ENCODE measurements around the gene POLRMT.
A peak's percentile ranks its signal among the peaks of the same experiment; 100 is the strongest.

The POLRMT gene

GRCh38 chr19:662962-663681 lies 29.8 kb upstream of the POLRMT start, which contains the start of gene RNF126:
RNF126 (minus strand) TSS chr19:663214; CDS start chr19:663121, 93 bp downstream.
- peak; percentile 96 for DNase-seq (ENCODE audit: low spot score)

DNA sequence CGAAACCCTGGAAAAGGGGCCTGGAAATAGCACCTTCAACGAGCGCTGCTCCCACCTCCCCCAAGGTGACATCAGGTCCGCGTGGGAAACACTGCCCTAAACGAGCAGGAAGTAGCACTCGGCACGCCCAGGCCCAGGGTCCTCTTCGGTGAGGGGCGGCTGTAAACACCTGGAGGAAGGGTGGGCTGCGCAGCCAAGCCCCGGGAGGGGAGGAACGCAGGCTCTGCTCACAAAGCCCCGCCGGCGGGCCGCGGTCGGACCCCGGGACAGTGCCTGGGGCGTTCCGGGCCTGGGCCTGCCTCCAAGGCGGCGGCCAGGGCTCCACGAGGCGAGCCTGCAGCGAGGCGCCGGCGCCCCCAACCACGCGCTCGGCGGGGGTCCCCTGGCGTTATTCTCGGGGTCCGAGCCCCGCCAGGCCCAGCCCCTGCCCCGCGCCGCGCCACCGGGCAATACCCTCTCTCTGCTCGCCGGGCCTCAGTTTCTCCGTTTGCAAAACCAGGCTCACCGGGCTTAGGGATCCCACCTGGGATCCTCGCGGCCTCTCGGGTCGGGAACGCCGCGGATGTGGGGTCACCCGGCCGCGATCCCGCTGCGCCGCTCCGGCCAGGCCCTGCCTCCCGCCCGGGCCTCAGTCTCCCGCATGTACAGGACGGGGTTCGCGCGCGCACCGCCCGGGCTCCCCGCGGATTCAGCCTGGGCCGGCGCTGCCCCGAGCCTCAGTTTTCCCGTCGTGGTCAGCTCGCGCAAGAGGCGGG lies 29.0 kb upstream of the POLRMT start:
- DNase-seq (ENCODE audit: low spot score), result peak; percentile 70

GRCh38 chr19:661427-662196 lies 28.3 kb upstream of the POLRMT start:
- peak; percentile 71 for DNase-seq (ENCODE audit: low spot score)

DNA sequence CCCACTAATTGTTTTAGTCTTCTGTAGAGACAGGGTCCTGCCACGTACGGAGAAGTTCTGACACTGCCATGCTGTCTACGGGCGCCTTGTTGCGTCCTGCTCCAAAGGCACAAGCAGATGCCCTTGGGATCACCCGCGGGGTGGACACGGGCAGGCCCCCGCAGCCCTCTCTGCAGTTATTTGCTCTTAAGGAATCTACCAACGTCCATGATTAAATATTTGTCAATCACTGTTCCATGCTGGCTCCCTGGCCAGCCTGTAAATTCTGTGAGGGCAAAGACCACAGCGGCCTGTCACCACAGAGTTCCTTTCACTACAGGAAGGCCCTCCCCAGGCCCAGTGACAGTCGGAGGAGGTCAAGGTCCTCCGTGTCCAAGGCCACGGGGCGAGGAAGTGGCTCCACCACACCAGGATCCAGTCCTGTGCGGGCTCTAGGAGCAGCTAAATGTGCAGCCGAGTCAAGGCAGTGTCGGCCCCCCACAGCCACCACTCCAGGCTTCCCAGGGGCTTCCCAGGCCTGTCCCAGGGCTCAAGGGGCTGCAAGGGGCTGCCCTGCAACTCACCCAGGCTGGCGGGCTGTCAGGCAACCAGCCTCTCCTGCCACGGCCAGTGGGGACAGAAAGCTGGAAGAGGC lies 27.6 kb upstream of the POLRMT start:
- no peak for DNase-seq (ENCODE audit: low spot score)

DNA sequence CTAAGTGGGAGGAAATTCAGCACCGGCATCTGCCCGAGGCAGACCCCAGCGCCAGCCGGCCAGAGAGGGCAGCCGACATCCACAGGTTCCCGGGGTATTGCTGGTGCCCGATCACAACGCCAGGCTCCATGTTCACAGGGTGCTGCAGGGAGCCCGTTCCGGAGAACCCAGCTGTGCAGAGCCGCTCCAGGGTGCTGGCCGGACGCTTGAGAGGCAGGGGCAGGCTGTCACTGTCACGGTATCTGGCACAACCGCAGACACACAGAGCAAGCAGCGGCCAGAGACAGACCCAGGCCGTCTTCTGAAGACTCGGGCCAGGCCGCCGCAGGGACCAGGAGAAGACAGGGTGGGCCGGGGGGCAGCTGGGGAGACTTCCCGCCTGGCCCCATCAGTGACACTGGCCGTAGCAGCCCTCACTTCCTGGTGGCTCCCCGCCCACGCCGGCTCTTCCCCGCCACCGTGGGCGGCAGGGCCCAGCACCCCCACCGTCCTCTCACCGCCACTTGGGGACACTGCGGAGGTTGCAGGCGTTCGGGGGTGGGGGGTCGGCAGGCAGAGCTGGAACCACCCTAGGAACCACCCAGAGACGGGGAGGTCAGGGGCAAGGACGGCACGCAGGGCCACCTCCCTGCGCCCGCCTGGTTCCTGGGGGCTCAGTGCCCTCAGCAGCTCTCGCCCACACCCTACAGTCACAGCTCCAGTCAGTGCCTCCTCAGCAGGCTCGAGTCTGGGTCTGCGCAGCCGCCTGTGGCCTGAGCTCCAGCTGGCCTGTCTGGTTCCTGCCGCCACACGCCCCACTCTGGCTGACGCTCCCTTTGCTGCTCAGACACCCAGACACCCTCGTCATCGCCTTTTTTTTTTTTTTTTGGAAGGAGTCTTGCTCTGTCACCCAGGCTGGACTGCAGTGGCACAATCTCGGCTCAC lies 25.8 kb upstream of the POLRMT start:
- DNase-seq (ENCODE audit: low spot score), result peak; percentile 67

DNA sequence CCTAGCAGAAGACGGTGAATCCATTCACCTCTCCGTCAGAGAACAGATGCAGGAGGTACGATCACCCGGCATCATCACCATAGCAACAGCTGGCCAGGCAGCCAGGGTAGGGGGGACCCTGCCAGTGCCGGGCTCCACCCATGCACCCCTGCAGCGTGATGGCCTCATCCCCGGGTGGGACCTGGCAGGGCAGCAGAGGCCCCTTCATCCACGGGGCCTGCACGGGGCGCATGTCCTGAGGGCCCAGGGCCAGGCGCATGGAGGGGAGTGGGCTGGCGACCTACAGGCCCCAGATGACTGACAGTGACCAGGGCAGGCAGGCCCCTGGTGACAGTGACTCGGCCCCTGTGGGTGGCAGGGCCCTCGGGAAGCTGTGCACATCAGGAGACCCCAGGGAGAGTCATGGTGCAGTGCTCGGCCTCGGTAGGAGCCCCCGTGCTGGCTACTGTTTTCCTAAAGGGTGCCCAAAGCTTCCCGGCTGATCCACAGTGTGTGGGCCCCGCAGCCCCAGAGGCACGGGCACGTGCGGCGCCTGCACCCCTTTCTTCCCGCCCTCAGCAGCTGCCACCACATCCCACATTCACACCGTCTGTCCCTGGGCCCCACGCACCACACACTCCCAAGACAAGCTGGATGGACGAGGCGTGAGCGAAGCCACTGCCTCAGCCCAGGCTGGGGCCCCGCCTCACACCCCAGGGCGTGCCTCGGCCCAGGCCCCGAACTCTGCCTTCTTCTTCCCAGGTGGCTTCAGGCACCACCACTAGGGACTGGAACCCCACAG lies 24.9 kb upstream of the POLRMT start:
- DNase-seq (ENCODE audit: low spot score), result no peak

DNA sequence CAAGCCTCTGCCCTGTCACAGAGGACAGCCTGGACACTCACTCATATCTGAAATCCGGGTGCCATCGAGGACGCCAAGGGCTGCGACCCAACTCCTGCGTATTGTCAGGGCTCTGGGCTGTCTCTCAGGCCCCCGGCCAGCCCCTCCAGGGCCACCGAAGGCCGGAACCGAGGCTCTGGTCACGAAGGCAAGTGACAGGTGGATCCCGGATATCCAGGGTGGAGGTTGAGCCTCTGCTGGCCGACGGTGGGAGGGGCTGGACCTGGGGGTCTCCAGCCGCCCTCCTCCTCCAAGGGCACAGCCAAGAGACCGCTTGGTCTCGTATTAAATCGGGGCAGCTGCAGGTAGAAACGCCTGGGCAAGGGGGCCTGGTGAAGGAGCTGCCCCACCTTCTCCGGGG lies 24.3 kb upstream of the POLRMT start:
- DNase-seq (ENCODE audit: low spot score), result no peak

DNA sequence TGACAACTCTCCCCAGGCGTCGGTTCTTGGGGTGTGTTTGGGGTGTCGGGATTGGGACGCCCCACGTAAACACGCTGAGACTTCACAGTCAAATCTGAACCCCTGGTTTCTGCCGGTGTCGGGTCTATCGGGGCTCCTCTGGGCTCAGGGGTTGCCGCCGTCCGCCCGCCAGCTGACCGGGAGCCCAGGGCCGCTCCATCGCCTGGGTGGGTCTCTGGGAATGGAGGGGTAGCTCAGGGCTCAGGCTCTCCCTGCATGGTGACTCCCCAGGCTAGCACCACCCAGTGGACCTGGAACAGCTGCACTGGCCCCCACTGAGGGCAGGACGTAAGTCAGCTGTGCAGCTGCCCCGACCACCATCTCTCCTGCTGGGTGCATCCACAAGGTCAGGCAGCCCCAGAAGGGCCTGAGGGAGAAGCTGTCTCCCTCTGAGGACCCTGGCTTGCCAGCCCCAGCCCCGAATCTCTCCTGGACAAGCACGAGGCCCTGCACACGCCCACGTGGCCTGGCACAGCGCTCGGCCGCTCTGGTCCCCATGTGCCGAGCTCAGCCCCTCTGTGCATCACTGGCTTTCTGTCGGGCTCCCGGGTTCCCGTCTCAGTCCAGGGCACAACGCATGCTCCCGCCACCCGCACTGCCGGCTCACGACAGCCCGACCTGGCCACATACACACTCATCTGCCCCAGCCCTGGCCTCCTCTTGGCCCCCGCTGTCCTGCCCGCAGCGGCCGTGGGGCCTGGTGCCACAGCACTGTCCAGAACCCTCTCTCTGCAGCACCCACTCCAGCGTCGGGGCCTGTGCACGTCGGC lies 23.6 kb upstream of the POLRMT start:
- no peak for DNase-seq (ENCODE audit: low spot score)

- no peak for DNase-seq (ENCODE audit: low spot score)
Observed at GRCh38 chr19:655691-656090, 22.4 kb upstream of the POLRMT start.

DNA sequence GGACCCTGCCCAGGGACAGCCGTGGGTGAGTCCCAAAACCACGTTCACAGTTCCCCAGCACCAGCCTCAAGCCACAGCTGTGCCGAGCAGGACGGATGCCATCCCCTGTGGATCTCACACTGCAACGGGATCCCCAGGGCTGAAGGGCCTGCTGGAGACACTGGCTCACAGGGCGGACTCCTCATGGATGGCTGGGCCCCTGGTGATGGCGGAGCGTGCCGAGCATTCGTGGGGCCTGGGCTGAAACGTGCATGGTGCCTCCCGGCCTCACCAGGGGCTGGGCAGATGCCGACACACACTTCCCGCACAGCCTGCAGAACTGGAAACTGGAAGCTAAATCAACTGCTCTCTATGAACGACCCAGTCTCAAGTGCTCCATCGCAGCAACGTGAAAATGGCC lies 20.1 kb upstream of the POLRMT start:
- DNase-seq (ENCODE audit: low spot score), result no peak

GRCh38 chr19:652467-653389 lies 19.4 kb upstream of the POLRMT start:
- no peak for DNase-seq (ENCODE audit: low spot score)

DNA sequence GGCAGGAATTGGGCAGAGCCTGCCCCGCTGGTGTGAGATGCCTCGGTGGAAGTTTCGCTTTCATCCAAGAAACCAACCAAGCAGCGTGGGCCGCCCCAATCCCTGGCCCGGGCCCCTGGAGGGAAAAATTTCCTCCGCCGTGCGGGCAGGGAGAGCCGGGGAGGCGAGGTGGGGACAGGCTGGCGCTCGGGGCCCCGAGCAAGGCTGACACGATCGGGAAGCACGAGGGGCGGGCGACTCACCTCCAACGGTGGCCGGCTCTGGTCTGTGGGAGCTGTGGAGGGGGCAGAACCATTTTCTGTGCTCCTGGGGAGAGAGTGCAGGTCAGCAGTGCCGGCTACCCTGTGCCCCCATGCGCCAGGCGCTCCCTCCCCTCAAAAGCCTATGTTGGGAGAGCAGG lies 18.7 kb upstream of the POLRMT start:
- no peak for DNase-seq (ENCODE audit: low spot score)

DNA sequence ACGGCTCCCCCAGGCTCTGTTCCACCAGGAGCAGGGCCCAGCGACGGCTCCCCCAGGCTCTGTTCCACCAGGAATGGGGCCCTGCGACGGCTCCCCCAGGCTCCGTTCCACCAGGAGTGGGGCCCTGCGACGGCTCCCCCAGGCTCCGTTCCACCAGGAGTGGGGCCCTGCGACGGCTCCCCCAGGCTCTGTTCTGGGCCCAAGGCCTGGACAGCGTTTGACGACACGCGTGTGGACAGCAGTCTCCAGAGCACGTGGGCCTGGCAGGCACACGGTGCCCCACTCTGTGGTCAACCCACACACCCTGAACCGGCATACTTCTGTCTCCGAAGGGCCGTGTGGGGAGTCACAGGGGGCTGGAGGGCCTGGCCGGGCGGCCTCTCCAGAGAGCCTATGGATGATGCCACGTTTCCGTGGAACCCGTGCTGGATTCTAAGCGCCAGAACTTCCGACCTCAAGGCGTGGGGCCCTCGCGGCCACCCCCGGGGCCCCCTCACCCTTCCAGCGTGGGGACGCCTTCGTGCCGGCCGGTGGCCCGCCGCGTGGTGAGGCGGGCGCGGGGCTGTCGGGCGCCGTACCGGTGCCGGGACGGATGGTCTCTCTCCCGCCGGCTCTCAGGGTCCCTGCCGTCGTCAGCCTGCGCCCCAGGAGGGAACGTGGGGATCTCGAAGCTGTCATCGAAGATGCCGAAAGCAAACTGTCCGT lies 17.9 kb upstream of the POLRMT start:
- DNase-seq (ENCODE audit: low spot score), result no peak

DNA sequence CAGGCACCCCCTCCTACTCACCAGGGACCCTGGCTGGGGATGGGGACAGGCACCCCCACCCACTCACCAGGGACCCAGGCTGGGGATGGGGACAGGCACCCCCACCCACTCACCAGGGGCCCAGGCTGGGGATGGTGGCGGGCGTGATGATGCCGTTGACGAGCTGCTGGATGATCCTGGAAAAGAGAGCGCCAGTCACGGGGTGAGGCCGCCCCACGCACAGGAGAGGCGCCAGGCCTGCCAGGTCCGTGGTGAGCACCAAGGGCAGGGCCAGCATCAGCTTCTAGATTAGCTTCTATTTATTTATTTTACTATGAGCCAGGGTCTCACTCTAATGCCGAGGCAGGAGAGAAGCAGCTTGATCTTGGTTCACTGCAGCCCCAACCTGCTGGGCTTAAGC lies 16.8 kb upstream of the POLRMT start:
- no peak for DNase-seq (ENCODE audit: low spot score)

DNA sequence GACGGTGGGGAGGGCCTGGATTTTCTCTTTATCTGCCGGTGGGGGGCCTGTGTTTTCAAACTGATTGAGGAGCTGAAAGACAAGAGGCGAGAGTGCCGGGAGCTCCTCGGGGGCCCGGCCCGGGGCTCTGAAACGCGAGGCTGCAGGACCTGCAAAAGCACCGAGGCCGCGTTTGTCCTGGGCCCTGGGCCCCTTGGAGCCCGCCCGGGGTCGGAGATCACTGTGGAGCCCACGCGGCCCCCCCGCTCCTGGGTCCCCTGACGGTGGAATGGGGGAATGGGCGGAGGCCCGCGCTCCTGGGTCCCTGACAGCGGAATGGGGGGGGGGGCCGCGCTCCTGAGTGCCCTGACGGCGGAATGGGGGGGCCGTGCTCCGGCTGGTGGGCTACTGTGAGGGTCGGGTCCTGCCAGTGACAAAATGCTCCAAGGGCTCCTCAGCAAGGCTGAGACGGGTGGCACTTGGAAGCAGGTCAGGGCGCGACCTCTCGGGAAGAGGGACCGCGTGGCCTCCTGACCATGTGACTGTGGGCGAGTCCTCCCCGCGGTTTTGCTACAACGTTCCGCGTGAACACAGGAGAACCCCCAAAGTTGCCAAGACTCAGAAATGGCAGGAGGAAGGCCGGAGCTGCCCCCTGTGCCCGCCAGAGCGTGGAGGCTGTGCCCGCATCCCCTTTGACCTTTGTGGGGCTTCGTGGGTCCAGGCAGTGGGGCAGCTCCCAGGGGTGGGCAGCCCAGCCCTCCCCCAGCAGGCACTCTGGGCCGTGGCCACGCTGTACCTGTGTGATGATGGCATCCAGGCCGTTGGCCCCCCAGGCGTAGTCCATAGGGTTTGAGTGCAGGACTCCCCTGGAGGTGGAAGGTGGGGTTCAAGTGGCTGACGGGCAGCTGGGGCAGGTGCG lies 15.8 kb upstream of the POLRMT start:
- DNase-seq (ENCODE audit: low spot score), result no peak

GRCh38 chr19:648305-648704 lies 15.0 kb upstream of the POLRMT start:
- no peak for DNase-seq (ENCODE audit: low spot score)

Measured in CD4-positive, alpha-beta T cell treated with Interleukin-15 for 4 hours (primary cell).